Calu3 (cell line): ENCODE measurements around the gene CSF1. TPM values are rescaled to one million over a fixed set of nuclear protein-coding genes. Genes with fewer than 3 reads are reported as not detected.

Source experiments
- BruUV-seq: library from RNA; stranded (reverse); fragments of 400-500 nt; replicated peaks from 2 replicates; lab custom pipeline; 2021; lab: Mats Ljungman, UMichigan
- CTCF ChIA-PET: fragments of 300-600 bp; sonication (Branson Sonifier 250); formaldehyde crosslinking; loops from one replicate; lab custom pipeline; 2022; ENCODE audit warnings: antibody characterized with exemption; lab: Charles Lee
- DNase-seq: peaks from one replicate; pipeline ENCODE4 v3.0.0; 2022
- H3K27ac Mint-ChIP-seq: one replicate; pipeline ENCODE4 v1.8.0; 2022; ENCODE audit warnings: mixed read lengths; ENCODE audit not compliant: unreplicated experiment
- H3K27me3 Mint-ChIP-seq: one replicate; pipeline ENCODE4 v1.8.0; 2022; ENCODE audit warnings: mixed read lengths; ENCODE audit not compliant: unreplicated experiment
- H3K36me3 Mint-ChIP-seq: one replicate; pipeline ENCODE4 v1.8.0; 2022; ENCODE audit warnings: mild to moderate bottlenecking, moderate library complexity, mixed read lengths; ENCODE audit not compliant: insufficient read depth, unreplicated experiment
- H3K4me1 Mint-ChIP-seq: one replicate; pipeline ENCODE4 v1.8.0; 2022; ENCODE audit warnings: mild to moderate bottlenecking, low read depth, mixed read lengths; ENCODE audit not compliant: unreplicated experiment
- H3K4me3 Mint-ChIP-seq: one replicate; pipeline ENCODE4 v1.8.0; 2022; ENCODE audit warnings: mild to moderate bottlenecking, low read depth, moderate library complexity, mixed read lengths; ENCODE audit not compliant: unreplicated experiment
- H3K9me3 Mint-ChIP-seq: one replicate; pipeline ENCODE4 v1.8.0; 2022; ENCODE audit warnings: low read depth, mixed read lengths; ENCODE audit not compliant: unreplicated experiment
- intact Hi-C: fragments of 100-400 bp; cut with micrococcal nuclease; formaldehyde crosslinking; loops from one replicate; pipeline ENCODE4 v1.10.0; 2022; ENCODE audit not compliant: unreplicated experiment
- total RNA-seq: library from RNA; stranded (reverse); gene quantifications from 2 replicates; pipeline ENCODE4 v1.2.3, GENCODE V29; 2022
- TF ChIP-seq, protein P1 (sequence below): fragments of 200-600 bp; IDR thresholded peaks from one replicate; pipeline ENCODE4 v1.8.0; 2022; ENCODE audit warnings: antibody characterized with exemption; ENCODE audit not compliant: unreplicated experiment

The CSF1 gene
- total RNA-seq, 1 experiment from 2014 or later = 10.8 TPM

DNA sequence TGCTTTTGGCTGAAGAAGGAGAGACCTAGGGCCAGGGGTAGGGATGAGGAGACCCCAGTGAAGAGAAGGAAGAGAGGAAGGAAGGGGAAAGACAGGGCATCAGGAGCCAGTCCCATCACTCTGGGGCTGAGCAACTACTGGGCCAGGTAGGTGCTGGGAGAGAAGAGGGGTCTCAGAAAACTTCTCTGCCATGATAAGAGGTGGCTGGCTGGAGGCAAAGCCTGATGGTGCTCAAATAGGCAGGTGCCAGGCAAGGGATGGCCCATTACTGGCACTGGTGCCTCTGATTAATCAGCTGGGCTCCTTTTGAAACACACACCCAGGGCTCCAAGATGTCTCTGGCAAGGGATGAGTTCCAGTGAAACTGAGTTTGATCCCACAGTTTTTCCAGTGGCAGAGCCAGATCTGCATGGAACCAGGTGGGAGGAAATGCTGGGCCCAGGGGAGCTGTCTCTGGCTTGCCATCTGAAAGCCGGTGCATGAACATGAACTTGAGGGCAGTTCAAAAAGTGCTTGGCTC, 2.8 kb downstream of the CSF1 start:
- H3K27ac Mint-ChIP-seq = no peak overlapping the region
- peaks cover 27% of the 10 kb centered on the region for H3K27me3 Mint-ChIP-seq
- no TSS peak for BruUV-seq
- TF ChIP-seq, protein P1, sequence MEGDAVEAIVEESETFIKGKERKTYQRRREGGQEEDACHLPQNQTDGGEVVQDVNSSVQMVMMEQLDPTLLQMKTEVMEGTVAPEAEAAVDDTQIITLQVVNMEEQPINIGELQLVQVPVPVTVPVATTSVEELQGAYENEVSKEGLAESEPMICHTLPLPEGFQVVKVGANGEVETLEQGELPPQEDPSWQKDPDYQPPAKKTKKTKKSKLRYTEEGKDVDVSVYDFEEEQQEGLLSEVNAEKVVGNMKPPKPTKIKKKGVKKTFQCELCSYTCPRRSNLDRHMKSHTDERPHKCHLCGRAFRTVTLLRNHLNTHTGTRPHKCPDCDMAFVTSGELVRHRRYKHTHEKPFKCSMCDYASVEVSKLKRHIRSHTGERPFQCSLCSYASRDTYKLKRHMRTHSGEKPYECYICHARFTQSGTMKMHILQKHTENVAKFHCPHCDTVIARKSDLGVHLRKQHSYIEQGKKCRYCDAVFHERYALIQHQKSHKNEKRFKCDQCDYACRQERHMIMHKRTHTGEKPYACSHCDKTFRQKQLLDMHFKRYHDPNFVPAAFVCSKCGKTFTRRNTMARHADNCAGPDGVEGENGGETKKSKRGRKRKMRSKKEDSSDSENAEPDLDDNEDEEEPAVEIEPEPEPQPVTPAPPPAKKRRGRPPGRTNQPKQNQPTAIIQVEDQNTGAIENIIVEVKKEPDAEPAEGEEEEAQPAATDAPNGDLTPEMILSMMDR = no peak
- peaks cover 26% of the 10 kb centered on the region for H3K4me1 Mint-ChIP-seq
- no peaks in the 10 kb centered on the region for H3K9me3 Mint-ChIP-seq
- H3K36me3 Mint-ChIP-seq = peaks cover 7% of the 10 kb centered on the region
- CTCF ChIA-PET = no interaction called here
- DNase-seq = no peak
- intact Hi-C loops = loop anchor here (10.0 kb wide), 1 partner anchor 129 kb away; no protein-coding TSS in a partner anchor
- no peak overlapping the region for H3K4me3 Mint-ChIP-seq

DNA sequence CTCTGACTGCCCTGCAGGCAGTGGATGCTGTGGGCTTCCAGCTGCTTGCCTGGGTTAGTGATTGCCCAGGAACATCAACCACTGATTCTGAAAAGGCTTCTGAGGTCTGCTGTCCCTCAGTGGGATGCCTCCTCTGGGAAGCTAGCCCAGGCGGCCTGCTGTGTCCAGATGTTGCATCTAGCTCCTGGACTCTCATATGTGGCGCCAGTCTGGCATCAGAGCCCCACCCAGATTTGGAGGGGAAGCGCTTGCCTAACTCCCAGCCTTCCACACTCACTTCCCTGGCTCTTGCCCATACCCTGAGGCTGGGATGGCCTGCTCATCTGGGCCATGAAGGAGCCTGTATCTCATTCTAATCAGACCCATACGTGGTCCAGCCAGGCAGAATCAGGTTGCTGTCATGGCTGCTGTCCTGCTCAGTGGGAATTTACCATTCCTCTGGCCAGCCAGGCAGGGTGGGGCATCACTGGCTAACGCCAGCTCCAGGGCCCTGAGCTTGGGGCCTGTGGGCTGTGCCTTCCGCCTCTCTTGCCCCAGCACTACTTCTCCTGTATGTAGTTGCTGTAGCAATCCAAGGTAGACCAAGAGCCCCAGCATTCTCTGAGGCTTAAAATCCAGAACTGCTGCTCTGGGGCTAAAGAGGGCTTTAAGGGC, 4.1 kb downstream of the CSF1 start:
- no TSS peak for BruUV-seq
- Mint-ChIP-seq H3K9me3 (no peaks in the 10 kb centered on the region), H3K27me3 (peaks cover 27% of the 10 kb centered on the region), H3K36me3 (peaks cover 7% of the 10 kb centered on the region), H3K27ac (no peak overlapping the region), H3K4me1 (peaks cover 28% of the 10 kb centered on the region), H3K4me3 (no peak overlapping the region)
- TF ChIP-seq, protein P1 = no peak
- intact Hi-C loops = loop anchor here (10.0 kb wide), 1 partner anchor 130 kb away; no protein-coding TSS in a partner anchor
- DNase-seq = no peak
- CTCF ChIA-PET = no interaction called here

DNA sequence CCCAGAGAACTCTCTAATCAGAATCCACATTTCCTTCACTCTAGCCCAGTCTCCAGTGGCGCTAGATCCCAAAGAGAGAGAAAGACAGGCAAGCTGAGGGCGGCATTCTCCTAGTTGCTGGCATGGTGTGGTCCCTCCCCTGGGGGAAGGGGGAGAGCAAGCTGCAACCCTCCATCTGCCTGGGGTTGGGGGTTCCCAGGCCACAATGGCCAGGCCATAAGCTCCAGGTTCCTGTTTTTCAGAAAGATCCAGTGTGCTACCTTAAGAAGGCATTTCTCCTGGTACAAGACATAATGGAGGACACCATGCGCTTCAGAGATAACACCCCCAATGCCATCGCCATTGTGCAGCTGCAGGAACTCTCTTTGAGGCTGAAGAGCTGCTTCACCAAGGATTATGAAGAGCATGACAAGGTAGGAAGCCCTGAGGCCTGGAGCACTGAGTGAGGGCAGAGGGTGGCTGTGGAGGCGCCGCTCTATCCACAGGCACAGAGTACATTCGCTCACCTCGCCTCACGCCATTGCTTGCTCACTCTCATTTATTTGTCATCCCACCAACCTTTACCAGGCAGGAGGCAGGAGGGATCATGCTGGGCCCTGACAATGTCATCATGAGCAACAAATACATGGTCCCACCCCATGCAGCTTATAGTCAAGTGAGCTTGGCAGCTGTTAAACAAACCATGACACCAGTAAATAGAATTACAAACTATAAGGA, 6.6 kb downstream of the CSF1 start:
- CTCF ChIA-PET = no interaction called here
- Mint-ChIP-seq H3K27me3 (peaks cover 14% of the 10 kb centered on the region), H3K27ac (no peak overlapping the region), H3K9me3 (no peaks in the 10 kb centered on the region), H3K4me1 (peaks cover 19% of the 10 kb centered on the region), H3K36me3 (peaks cover 5% of the 10 kb centered on the region), H3K4me3 (no peak overlapping the region)
- no TSS peak for BruUV-seq
- TF ChIP-seq, protein P1 = no peak
- intact Hi-C loops = loop anchor here (10.0 kb wide), 1 partner anchor 132 kb away; no protein-coding TSS in a partner anchor
- no peak for DNase-seq

DNA sequence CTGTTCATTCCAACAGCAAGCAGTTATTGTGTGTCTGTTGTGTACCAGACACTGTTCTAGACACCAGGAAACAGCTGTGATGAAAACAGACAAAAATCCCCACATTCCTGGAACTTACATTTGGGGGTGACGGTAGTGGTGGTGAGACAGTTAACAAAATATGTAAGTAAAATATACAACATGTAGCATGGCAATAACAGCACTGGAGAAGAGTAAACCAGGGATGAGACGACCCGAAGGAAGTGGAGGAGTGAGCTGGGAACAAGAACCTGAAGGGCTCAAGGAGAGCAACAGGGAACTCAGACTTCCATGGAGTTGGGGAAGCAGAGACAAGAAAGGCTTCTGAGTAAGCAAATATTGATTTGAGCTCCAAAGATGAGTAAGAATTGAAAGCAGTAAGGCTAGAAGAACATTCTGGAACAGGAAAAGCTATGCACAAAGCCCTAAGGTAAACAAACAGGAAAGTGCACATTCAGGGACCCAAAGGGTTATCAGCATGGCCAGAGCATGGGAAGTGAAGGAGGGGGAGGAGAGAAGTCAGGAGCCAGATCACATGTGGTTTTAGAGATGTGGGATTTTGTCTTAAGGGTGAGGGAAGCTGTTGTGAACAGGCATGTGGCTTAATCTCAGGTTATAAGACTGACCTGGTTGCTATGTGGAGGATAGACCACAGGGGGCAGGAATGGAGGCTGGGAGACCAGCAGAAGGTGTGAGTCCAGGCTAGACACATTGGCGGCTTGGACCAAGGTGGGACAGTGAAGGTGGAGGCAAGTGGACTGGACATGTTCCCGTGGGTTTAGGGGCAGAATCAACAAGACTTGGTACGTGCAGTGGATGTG, 7.3 kb downstream of the CSF1 start:
- CTCF ChIA-PET = interaction anchor here (0.6 kb wide), 1 partner anchor 43 kb away, joined by 3 read pairs; no protein-coding TSS in a partner anchor
- BruUV-seq = no TSS peak
- no peak for DNase-seq
- TF ChIP-seq, protein P1 = no peak
- no peaks in the 10 kb centered on the region for H3K9me3 Mint-ChIP-seq
- peaks cover 5% of the 10 kb centered on the region for H3K36me3 Mint-ChIP-seq
- no peak overlapping the region for H3K27ac Mint-ChIP-seq
- peaks cover 17% of the 10 kb centered on the region for H3K4me1 Mint-ChIP-seq
- intact Hi-C loops = loop anchor here (10.0 kb wide), 1 partner anchor 133 kb away; no protein-coding TSS in a partner anchor
- H3K4me3 Mint-ChIP-seq = no peak overlapping the region
- H3K27me3 Mint-ChIP-seq = peaks cover 6% of the 10 kb centered on the region
